Thoracic aorta (tissue), 2 donors: ENCODE measurements around the gene SLC16A12. TPM values are rescaled to one million over a fixed set of nuclear protein-coding genes. Genes with fewer than 3 reads are reported as not detected.

Experiments used
- ATAC-seq: fragments of 150-250 bp; one replicate; pipeline ENCODE4 v1.8.0; 2017; ENCODE audit warnings: low read depth; ENCODE audit not compliant: insufficient number of reproducible peaks, low FRiP score
- DNase-seq: peaks from one replicate; pipeline ENCODE4 v3.0.0-alpha.2; 2020; ENCODE audit warnings: low spot score
- H3K27ac ChIP-seq, 2 donors: fragments of 200-600 bp; sonication (generic); 1 replicate in 1 of 2; 2 replicates in 1 of 2; pipeline ENCODE4 v1.5.1; 2016; ENCODE audit warnings: mild to moderate bottlenecking in 2 of 2, moderate library complexity in 2 of 2
- H3K27me3 ChIP-seq: fragments of 200-600 bp; sonication (generic); replicated peaks from 2 replicates; pipeline ENCODE4 v1.6.0; 2016; ENCODE audit warnings: mild to moderate bottlenecking; ENCODE audit not compliant: insufficient read depth
- H3K36me3 ChIP-seq: fragments of 200-600 bp; sonication (generic); one replicate; pipeline ENCODE4 v1.5.1; 2016
- H3K4me1 ChIP-seq, 2 donors: fragments of 200-600 bp; sonication (generic); 1 replicate in 1 of 2; 2 replicates in 1 of 2; pipeline versions ENCODE4 v1.5.1 to v1.6.0; 2016; ENCODE audit warnings: low read depth in 2 of 2, mild to moderate bottlenecking in 1 of 2; ENCODE audit not compliant: control insufficient read depth in 1 of 2
- H3K4me3 ChIP-seq: fragments of 200-600 bp; sonication (generic); 2 replicates; pipeline ENCODE4 v1.5.1; 2016; ENCODE audit warnings: mild to moderate bottlenecking
- H3K9me3 ChIP-seq: fragments of 200-600 bp; sonication (generic); 2 replicates; pipeline ENCODE4 v1.5.1; 2016
- total RNA-seq, 2 donors: library from RNA; depleted of rRNA; stranded (reverse); fragments of >200 nt; gene quantifications; one replicate each; pipeline versions ENCODE4 v1.1.0 to v1.2.3, GENCODE V29; 2016
- TF ChIP-seq, protein P1 (sequence below): fragments of 200-600 bp; sonication (generic); IDR thresholded peaks from one replicate; pipeline ENCODE4 v1.5.1; 2019; ENCODE audit warnings: antibody characterized with exemption

Gene SLC16A12
- total RNA-seq, 2 donors from 2014 or later, result 1.2 to 1.5 TPM

DNA sequence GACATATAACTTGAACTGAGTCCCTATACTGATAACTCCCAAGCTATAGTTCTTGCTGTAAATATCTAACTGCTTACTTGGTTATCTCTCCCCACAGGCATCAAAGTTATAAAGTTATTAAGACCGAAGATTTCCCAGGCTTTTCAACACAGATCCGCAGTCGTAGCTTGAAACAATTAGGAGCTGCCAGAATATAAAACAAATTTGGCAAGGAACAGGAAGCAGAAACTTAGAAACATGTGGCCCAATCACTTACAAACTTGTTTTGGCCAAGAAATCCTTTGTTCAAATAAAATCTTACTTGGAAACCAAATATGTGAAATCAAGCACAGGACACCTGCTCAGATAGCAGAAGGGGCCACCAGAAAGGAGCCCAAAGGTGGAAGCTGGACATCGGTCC lies 9.0 kb downstream of the SLC16A12 start:
- Histone ChIP-seq H3K4me1 (peaks cover 12 to 15% of the 10 kb centered on the region in 2 donors), H3K9me3 (no peaks in the 10 kb centered on the region), H3K4me3 (no peak overlapping the region), H3K36me3 (no peaks in the 10 kb centered on the region), H3K27ac (no peak overlapping the region), H3K27me3 (no peaks in the 10 kb centered on the region)
- DNase-seq (no peak), ATAC-seq (no peak)
- TF ChIP-seq, protein P1, sequence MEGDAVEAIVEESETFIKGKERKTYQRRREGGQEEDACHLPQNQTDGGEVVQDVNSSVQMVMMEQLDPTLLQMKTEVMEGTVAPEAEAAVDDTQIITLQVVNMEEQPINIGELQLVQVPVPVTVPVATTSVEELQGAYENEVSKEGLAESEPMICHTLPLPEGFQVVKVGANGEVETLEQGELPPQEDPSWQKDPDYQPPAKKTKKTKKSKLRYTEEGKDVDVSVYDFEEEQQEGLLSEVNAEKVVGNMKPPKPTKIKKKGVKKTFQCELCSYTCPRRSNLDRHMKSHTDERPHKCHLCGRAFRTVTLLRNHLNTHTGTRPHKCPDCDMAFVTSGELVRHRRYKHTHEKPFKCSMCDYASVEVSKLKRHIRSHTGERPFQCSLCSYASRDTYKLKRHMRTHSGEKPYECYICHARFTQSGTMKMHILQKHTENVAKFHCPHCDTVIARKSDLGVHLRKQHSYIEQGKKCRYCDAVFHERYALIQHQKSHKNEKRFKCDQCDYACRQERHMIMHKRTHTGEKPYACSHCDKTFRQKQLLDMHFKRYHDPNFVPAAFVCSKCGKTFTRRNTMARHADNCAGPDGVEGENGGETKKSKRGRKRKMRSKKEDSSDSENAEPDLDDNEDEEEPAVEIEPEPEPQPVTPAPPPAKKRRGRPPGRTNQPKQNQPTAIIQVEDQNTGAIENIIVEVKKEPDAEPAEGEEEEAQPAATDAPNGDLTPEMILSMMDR, result no peak

DNA sequence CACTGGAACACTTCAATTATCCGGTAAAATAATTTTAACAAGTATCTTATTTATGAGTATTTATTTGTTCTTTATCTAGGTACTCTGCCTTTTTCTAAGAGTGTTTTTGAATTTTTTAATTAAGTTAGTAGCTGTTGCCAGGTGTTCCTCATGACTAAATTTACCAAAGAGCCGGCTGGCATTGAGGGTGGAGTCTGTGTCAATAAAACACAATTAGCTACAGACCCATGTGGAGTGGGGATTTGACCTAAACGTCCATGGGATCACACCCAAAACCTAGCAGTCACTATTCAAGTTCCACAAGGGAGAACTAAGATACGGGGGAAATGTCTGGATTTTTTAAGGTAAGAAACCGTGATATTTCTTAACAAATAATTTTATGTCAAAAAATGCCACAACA lies 9.8 kb downstream of the SLC16A12 start:
- H3K4me1 ChIP-seq, result peaks cover 12 to 15% of the 10 kb centered on the region in 2 donors
- no peaks in the 10 kb centered on the region for H3K36me3 ChIP-seq
- no peak overlapping the region for H3K27ac ChIP-seq
- DNase-seq (no peak), ATAC-seq (no peak)
- no peak overlapping the region for H3K4me3 ChIP-seq
- no peaks in the 10 kb centered on the region for H3K27me3 ChIP-seq
- no peaks in the 10 kb centered on the region for H3K9me3 ChIP-seq
- TF ChIP-seq, protein P1, result no peak

DNA sequence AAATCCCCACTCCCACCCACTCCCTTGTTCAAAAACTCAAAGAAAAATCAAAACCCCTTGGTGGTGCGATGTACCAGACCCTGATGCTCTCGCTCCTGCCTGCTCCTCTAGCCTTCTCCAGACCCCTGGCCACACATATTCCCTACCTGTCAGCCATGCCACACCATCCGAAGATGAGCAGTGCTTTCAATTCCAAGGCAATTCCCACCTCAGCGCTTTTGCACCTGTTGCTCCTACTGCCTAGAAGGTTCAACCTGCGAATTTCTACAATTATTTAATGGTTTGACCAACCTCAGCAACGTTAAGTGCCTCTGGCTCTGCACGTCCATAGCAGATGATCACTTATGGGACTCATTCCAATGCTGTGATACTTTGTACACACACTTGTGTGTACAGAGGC lies 11.1 kb downstream of the SLC16A12 start:
- Histone ChIP-seq H3K4me3 (no peak overlapping the region), H3K36me3 (no peaks in the 10 kb centered on the region), H3K27ac (no peak overlapping the region), H3K9me3 (no peaks in the 10 kb centered on the region), H3K4me1 (peaks cover 14 to 17% of the 10 kb centered on the region in 2 donors), H3K27me3 (no peaks in the 10 kb centered on the region)
- DNase-seq, result no peak
- no peak for ATAC-seq
- TF ChIP-seq, protein P1, result no peak

DNA sequence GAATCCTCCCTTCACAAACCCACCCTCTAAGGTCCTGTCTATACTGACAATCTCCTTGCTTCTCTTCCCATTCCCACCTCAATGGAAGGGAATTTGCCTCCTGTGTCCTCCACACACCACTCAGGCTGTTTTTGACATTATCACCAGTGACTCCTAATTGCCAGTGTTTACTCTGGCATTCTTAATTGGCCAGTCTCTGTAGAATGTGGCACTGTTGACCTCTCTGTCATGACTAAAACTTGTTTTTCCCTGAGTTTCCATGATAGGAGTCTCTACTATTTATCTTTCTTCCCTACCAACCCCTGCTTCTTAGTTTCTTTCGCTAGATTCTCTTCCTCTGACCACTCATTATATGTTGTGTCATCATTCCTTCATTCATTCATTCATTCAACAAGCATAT lies 12.1 kb downstream of the SLC16A12 start:
- Histone ChIP-seq H3K4me3 (no peak overlapping the region), H3K9me3 (no peaks in the 10 kb centered on the region), H3K27ac (no peak overlapping the region), H3K4me1 (peaks cover 16 to 25% of the 10 kb centered on the region in 2 donors), H3K27me3 (no peaks in the 10 kb centered on the region), H3K36me3 (no peaks in the 10 kb centered on the region)
- TF ChIP-seq, protein P1, result no peak
- DNase-seq (no peak), ATAC-seq (peak; percentile 45)

DNA sequence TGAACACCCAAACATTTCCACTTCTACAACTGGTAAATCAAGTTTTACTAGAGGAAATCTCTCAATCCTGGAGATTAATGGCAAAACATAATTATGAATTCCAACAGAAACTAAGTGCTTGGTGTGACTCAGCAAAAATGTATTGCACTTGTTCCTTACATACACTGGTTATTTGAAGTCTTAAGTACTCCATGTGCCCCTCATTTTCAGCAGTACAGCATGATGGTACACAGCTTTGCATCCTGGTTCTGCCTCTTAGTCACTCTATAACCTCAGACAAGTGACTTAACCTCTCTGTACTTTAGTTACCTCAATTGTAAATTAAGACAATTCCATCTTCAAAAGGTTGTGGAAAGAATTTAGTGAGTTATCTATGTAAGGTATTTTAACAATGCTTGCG lies 12.9 kb downstream of the SLC16A12 start:
- Histone ChIP-seq H3K27ac (no peak overlapping the region), H3K9me3 (no peaks in the 10 kb centered on the region), H3K4me1 (peaks cover 22 to 33% of the 10 kb centered on the region in 2 donors), H3K27me3 (no peaks in the 10 kb centered on the region), H3K36me3 (no peaks in the 10 kb centered on the region), H3K4me3 (no peak overlapping the region)
- TF ChIP-seq, protein P1, result no peak
- ATAC-seq, result no peak
- no peak for DNase-seq
